ENCODE results near the gene CNTD1.

DNA sequence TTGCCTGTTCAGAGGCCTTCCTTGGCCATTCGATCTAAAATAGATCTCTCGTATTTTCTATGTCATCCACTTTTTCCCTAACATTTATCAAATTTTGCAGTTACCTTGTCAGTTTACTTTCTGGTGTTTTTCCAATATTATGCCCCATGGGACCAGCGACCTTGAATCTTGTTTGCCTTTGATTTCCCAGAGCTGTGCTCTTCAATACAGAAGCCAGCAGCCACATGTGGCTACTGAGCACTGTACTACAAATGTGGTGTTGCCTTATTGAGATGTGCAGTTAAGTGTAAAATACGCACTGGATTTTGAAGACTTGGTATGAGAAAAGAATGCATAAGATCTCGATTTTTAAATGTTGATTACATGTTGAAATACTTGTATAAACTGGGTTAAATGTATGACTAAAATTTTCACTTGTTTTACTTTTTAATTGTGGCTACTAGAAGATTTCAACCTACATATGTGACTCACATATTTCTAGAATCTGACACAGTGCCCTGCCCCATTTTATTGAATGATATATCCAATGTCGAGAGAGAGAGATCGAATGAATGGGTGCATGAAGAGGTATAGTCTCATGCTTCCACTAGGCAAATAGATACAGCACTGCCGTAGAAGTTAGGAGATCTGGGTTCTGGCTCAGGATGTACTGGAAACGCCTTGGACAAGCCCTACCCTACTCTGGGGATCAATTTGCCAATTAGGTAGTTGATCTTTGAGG is 33.7 kb downstream of the CNTD1 start:
- TF ChIP-seq CTCF (conservative IDR thresholded peaks at IDR 0.05) = no peak
- no peak for TF ChIP-seq EZH2 (IDR thresholded peaks at IDR 0.05; ENCODE audit: low read depth)

Data from PC-9 (cell line).